GM21515 (cell line): ENCODE results near the gene OSBPL9.
"Not testable (repeated sequence)": the region's sequence is repeated elsewhere in the genome, so short reads cannot be mapped to it uniquely, and the experiment has no call there.

Source experiments
- ATAC-seq: cut with Tn5 transposase; IDR thresholded peaks from one replicate; pipeline ENCODE4 v1.9.1; 2021; ENCODE audit not compliant: unreplicated experiment

The OSBPL9 gene

DNA sequence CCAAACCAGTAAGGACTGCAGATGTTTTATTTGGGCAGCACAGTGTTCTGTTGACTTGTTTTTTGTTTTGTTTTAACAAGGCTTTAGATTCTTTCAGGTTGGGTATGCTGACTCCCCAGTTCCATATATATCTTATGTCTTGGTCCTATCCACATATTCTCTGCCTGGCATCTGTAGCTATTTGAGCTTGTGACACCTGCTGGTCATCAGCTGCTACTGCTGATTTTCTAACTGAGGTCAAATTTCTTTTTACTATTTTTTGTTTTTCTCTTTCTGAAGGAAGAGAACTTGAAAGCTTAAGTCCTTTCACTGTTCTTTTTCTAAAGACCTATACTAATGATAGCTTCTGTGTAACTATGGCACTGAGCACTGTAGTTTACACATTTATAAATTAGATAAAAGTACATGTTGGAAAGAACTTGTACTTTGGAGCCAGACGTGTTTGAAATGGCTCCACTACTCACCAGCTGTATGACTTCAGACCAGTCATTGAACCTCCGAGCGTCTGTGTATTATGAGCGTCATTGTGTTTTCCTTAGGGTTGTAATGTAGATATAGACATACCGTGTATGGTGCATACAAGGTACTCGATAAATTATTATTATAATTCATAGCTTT, 152.2 kb downstream of the OSBPL9 start:
- ATAC-seq: no peak

DNA sequence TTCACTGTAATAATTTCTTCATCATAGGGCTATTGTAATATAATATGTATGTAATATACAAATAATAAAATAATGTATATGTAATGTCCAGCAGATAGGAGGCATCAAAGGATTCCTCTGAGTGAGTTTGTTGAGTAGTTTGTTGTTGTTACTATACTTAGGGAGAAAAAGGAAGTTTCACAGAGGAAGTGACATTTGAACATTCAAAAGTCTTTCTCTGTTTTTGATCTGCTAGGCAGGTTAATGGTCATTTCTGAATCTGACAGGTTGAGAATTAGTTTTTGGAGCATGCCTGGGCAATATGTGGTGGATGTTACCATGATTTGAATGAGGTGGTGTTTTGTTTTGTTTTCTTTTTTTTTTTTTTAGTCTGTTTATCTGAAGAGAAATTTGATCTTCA, 159.5 kb downstream of the OSBPL9 start:
- ATAC-seq: no peak

DNA sequence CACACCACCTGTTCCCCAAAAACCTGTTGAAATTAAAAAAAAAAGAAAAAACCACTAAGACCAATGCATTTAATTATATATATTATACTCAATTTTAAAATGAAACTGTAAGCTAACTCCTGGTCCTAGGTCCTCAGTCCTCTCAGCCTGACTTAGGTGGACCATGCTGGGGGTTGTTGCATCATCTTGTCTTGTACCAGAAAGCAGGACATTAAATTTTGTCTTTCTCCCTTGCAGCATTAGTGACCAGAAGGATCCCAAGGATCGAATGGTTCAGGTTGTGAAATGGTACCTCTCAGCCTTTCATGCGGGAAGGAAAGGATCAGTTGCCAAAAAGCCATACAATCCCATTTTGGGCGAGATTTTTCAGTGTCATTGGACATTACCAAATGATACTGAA, 164.0 kb downstream of the OSBPL9 start:
- no peak for ATAC-seq

DNA sequence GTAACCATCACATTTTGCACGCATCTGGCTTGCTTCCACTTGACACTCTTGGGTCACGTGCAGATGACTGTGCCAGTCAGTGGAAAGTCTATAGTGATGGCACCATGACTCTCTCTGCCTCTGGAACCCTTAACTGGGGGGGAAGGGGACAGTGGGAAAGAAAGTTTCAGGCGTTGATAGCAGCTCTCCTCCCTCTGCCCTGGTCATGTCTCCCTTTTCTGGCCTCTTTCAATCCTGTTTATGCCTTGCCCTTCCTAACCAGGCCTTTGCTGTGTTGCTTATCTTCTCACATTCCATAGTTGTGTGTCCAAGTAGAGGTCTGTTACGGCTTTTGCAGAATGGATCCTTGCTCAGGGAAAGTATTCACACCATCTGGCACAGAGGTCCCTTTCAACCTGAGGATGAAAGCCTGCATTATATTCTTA, 168.1 kb downstream of the OSBPL9 start:
- no peak for ATAC-seq

DNA sequence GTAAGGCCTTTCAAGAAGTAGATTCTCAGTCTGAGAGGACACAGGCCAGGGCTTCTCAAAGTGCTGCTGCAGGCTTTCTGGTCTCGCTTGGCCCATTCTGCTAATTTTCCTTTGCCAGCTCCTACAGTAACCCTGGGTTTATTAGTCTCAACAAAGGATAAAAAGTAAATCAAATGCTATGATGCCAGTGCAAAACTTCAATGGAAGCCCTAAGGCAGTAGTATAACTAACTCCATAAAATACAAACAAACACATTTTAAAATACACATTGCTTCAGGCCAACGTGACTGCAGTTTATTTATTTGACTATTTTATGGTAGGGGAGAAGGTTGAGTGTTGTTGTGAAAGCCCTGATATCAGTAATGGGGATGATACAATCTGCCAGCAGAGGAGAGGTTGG, 172.0 kb downstream of the OSBPL9 start:
- ATAC-seq: no peak

DNA sequence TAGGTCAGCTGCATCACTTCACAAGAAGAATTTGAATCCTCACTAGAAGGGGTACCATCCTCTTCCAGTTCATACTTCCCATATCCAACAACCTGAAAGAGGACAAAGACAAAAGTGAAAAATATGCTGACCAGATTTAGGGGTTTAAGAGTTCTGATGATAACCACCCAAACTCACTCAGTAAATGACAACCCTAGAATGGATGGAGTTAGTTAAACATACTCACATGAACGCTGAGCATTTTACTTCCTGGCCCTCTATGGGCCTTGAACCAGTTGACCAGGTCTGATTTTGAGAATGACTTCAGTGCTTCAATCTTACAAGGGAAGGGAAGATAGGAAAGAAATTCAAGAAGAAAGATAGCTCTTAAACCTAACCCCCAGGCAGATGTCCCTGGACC, 172.4 kb downstream of the OSBPL9 start:
- no peak for ATAC-seq

DNA sequence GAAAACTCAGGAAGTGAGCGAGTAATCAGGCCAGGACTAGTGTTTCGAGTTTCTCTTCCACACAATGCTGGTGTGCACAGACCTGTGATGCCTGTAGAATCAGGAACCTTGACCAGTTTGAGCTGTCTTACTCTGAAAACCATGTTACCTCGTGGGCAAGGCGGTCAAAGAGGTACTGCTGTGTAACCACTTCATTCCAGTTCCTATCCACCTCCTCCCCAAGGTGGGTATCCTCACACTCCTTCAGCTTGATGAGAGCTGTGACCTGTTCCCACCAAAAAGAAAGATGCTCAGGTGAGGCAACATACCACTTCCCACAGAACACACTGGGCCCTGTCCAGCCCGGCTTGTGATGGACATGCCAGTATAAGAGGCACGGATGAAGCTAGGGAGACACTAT, 173.5 kb downstream of the OSBPL9 start:
- no peak for ATAC-seq

DNA sequence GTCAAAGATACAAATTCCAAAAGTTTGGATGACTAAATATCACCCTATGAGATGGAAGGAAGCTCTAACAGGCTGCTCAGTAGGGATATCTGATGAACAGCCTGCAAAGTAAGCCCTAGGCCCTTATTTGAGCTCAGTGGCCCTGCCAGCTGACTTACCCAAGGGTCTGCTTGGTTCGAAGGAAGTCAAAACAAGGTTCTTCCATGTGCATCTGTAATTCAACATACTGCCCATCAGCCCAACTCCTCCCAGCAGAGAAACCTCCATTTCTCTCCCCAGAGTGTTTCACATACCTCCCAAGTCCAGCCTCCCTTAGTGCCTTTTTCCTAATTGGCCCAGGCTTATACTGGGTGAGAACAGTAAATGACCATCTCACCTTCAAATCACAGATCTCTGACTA, 175.0 kb downstream of the OSBPL9 start:
- no peak for ATAC-seq

DNA sequence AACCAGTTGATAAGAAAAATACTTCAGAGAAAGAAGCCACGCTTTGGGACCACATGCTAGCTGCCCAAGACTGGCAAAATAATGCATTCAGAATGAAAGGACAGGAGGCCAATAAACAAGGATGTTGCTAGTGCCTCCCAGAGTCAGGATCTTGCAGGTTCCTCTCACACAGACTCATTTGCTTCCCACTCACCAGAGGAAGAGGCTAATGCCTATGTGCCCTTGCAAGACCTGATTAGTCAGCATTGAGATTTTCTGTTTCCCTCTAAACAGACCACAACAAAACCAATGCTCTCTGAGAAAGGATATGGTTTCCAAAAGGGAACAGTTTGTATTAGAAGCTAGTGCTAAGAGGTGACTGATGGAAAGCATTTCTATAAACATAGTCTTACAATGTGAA, 176.0 kb downstream of the OSBPL9 start:
- no peak for ATAC-seq

DNA sequence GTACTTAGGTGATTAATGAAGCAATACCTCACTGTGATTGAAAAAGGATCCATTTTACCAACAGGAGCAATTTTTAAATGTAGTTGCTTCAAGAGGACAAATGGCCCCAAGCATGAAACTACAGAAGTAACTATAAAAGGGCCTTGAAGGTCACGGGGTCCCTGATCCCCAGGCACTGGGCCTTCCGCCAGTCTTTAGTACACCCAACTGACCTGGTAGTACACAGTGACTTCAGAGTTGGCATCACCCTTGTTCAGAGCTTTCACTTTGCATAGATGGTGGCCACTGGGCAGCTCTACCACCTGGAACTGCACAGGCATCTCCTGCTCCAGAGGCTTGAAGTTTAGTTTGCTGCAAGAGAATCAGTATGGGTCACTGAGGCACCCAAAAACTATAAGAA, 177.4 kb downstream of the OSBPL9 start:
- no peak for ATAC-seq

DNA sequence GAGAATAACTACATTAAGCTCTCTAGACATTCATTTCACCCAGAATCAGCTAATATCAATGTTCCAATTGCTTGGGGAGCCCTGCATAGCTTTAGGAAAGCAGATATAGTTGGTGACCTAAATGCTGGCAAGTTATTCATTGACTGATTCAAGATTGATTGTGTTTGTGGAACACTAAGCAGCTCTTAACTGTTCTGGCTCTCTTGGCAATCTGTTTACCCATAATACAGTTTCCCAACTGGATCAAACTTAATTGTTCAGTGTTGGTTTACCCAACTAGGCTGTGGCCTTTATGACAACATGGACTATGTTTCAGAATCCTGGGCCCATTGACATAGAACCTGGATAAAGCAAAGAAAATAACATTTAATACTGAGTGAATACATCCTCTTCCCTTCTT, 178.0 kb downstream of the OSBPL9 start:
- no peak for ATAC-seq

DNA sequence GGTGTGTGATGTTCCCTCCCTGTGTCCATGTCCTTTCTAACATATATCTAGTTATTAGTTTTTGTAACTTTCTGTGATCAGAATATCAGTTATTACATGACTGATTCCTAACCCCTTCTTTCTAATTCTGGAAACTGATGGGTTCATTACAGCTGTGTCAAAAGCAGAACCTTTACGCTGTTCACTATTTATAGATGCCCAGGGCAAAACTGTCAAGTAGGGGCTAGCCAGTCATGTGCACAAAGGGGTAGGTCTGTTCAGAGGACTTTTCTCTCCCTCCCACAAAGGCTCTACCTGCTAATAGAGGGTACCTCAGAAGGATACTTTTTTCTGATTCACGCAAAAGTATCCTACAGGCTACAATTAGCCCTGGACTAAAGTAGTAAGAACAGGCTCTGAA, 182.5 kb downstream of the OSBPL9 start:
- ATAC-seq: no peak

DNA sequence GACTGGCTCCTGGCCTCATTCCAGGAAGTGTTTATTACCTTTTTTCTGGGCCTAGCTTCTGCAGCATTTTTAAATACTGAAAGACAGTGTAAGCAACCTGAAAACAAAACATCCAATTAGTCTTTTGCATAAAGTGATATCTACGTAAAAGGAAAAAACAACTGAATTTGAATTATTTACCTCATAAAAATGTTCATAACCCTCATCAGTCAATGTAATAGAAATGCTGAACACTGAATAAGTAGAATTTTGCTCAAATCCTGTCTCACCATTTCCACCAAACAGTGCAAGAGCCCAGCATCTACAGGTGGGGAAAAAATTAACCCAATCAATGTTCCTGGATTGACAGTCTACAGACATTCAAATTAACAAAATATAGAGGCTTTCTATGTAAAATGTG, 197.6 kb downstream of the OSBPL9 start:
- no peak for ATAC-seq

DNA sequence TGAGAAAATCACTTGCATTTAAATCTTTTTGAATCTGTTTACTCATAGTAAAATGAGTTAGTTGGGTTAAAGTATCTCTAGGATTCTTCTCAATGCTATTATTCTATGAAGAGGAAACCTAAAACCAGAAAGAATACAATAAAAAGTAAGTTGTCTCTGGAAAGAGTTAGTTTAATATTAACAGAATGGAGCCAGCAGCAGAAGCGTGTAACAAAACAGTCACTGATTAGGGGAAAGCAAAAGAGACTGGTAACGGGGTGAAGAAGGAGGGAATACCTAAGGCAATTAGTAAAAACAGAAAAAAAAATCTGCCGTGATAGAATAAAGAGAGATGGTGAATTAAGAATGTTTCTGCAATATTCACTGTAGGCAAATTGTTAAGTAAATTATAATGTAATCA, 201.6 kb downstream of the OSBPL9 start:
- ATAC-seq: no peak

DNA sequence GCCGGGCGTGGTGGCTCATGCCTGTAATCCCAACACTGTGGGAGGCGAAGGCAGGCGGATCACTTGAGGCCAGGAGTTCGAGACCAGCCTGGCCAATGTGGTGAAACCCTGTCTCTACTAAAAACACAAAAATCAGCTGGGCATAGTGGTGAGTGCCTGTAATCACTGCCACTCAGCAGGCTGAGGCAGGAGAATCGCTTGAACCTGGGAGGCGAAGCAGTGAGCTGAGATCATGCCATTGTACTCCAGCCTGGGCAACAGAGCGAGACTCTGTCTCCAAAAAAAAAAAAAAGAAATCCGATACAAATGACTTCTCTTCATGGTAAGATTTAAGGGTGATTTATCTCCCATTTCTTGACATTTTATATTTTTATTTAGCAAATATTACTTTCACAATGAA, 202.1 kb downstream of the OSBPL9 start:
- not testable (repeated sequence) for ATAC-seq

DNA sequence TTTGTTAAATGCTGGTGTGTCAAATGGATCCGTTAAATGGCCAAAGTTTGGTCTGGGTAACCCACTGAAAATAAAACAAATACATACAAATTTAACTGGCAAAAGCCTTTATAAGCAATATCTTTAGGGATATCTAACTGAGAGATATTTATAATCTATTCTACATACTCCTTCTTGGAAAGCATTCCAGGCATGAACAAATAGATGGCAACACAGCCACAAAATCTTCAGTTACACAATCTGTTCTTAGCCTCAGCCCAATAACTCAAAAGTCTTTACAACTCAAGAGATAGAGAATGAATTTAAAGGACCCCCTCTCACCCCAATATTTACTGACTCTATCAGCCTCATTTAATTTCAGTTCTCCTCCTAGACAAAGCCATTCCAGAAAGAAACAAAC, 202.9 kb downstream of the OSBPL9 start:
- ATAC-seq: no peak

DNA sequence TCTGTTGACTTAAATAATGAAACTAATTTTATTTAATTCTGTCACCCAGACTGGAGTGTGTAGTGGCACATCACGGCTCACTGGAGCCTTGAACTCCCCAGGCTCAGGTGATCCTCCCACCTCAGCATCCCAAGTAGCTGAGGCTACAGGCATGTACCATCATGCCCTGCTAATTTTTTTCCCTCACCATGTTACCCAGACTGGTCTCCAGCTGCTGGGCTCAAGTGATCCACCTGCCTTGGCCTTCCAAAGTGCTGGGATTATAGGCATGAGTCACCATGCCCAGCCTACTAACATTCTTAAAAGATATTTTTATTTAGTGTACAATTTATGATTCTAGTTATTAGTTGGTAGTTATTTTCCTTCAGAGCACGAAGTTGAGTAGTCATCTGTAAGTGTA, 212.2 kb downstream of the OSBPL9 start:
- no peak for ATAC-seq

DNA sequence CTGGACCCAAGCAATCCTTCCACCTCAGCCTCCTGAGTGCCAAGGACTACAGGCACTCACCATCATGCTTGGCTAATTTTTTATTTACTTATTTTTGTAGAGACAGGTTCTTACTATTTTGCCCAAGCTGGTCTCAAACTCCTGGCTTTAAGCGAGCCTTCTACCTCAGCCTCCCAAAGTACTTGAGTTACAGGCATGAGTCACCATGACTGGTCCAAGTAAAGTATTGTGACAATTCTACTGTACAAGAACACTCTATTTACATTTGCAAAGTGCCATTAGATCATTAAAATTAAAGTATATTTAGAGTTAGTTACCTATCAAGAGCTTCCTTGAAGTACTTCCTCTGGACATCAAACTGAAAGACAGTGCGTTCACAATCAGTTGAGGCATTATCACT, 216.8 kb downstream of the OSBPL9 start:
- no peak for ATAC-seq

DNA sequence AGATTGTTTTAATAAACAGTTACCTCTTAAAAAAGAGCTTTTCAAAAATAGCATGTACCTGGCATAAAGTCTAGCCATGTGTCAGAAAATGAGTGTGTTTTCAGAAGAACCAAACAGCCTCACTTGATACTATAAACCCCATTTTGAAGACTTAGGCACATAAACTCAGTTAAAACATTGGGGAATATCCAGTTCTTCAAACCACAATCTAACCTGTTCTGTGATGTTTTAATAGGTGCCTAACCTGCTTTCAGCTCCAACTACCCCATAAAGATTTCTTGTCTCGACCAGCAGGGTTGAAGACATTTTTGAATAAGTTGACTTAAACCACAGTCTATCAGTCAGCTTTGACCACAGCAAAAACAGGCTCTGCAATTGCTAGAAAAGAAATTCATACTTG, 220.4 kb downstream of the OSBPL9 start:
- no peak for ATAC-seq
